MM.1S (cell line): ENCODE data around the gene TMEM178B.

Experiments
- CTCF ChIP-seq: fragments of 300-600 bp; sonication (generic); IDR thresholded peaks from 2 replicates; pipeline ENCODE4 v1.5.1; 2016; ENCODE audit warnings: antibody characterized with exemption, low read length, mixed read lengths
- EZH2 ChIP-seq: fragments of 300-600 bp; sonication (generic); optimal IDR thresholded peaks from 2 replicates; pipeline ENCODE3; 2017; ENCODE audit warnings: low read depth, mild to moderate bottlenecking, antibody characterized with exemption, low read length, mixed read lengths
- EZH2phosphoT487 ChIP-seq: fragments of 300-600 bp; sonication (generic); IDR thresholded peaks from 2 replicates; pipeline ENCODE4 v1.6.1; 2018; ENCODE audit warnings: antibody characterized with exemption, low read length

- TF ChIP-seq EZH2phosphoT487 (no peak), CTCF (no peak), EZH2 (no peak)
These were observed 30.2 kb upstream of the TMEM178B start for GRCh38 chr7:141043616-141044015.
